Activated naive CD8-positive, alpha-beta T cell (primary cell): ENCODE results near the gene CRABP2.

ENCODE experiments used
- H3K27ac Mint-ChIP-seq: one replicate; pipeline ENCODE4 v1.8.0; 2021; ENCODE audit warnings: mixed read lengths
- H3K27me3 Mint-ChIP-seq: one replicate; pipeline ENCODE4 v1.8.0; 2021; ENCODE audit warnings: mixed read lengths
- H3K36me3 Mint-ChIP-seq: one replicate; pipeline ENCODE4 v1.8.0; 2021; ENCODE audit warnings: mixed read lengths
- H3K4me1 Mint-ChIP-seq: one replicate; pipeline ENCODE4 v1.8.0; 2021; ENCODE audit warnings: low read depth, mixed read lengths
- H3K4me3 Mint-ChIP-seq: one replicate; pipeline ENCODE4 v1.8.0; 2021; ENCODE audit warnings: mild to moderate bottlenecking, mixed read lengths
- H3K9me3 Mint-ChIP-seq: one replicate; pipeline ENCODE4 v1.8.0; 2021; ENCODE audit warnings: low read depth, mixed read lengths

Gene CRABP2

DNA sequence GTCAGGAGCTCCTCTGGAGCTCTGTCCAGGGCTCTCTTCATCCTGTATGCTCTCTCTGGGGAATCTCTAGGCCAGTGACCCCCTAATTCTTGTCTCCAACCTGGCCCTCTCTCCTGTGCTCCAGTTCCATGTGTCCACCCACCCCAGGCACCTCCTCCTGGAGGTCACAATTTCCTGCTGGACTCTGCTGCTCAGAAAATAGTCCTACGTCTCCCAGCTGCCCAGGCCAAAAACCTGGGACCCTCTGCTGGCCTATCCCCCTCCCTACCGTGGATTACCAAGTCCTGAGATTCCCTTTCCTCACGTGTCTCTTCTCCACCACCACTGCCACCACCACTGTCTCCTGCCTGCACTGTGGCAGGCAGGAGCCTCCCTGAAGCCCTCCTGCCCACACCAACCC is 39.8 kb downstream of the CRABP2 start:
- Mint-ChIP-seq H3K36me3 (no peaks in the 10 kb centered on the region), H3K9me3 (no peaks in the 10 kb centered on the region), H3K27ac (no peak overlapping the region), H3K27me3 (no peaks in the 10 kb centered on the region), H3K4me1 (peaks cover 14% of the 10 kb centered on the region), H3K4me3 (no peak overlapping the region)

DNA sequence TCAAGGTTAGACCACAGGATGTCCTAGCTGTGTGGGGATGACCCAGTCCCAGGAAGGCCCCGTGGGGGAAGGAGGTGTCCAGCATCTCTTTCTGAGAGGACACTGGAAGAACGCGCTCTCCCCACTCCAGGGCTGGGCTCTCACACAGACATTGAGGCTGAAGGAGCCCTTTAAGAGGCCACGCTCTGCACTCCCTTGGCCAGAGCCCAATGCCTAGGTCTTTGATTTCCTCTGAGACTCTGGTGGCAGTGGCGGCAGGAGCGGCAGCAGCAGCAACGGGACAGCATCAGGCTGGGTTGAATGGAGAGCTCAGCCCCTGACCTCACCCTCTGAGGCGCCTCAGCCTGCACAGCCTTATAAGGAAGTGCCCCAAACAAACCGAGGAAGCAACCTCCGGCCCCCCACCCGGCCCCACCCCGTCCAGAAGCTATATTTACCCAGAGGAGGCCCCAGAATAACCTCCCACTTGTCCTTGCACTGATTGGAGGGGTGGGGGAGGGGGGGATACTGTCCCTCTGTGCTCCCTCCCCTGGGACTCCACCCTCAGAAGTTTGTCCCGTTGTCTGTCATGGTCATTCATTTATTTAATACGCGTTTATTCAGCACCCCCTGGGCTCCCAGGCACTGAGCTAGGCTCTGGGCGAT is 40.5 kb downstream of the CRABP2 start:
- no peaks in the 10 kb centered on the region for H3K9me3 Mint-ChIP-seq
- no peak overlapping the region for H3K4me3 Mint-ChIP-seq
- H3K27ac Mint-ChIP-seq: no peak overlapping the region
- peaks cover 19% of the 10 kb centered on the region for H3K4me1 Mint-ChIP-seq
- no peaks in the 10 kb centered on the region for H3K36me3 Mint-ChIP-seq
- no peaks in the 10 kb centered on the region for H3K27me3 Mint-ChIP-seq

DNA sequence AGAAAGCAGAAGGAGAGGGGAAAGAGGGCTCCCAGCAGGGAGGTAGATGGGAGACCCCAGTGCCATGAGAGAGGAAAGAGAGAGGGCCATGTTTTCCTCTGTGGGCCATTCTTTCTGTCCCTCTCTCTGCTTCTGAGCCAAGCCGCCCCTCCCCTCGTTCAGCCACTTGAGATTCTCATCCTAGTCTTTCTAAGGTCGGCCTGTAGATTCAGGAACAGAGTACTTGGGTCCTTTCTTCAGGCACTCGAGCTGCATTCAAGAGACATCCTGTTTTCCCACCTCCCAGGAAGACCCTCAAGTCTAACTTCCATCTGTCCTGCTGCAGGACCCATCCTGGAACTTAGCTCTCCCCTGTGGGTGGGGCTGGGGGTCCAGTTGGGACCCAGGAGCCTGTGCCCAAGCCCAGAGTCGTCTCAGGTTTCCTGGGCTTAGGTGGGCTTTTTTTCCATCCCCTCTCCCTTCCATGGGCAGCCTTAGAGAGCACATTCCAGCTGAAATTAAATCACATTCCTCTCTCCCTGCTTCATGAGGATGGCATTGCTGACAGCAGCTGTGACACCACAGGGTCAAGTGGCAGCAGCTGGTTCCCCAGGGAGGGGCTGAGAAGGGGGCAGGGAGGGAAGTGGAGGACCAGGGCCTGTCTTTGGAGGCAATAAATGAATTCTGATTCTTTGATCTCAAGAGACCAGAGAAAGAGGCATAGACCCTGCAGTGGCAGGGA is 41.2 kb downstream of the CRABP2 start:
- Mint-ChIP-seq H3K27me3 (no peaks in the 10 kb centered on the region), H3K4me1 (peaks cover 26% of the 10 kb centered on the region), H3K36me3 (no peaks in the 10 kb centered on the region), H3K27ac (no peak overlapping the region), H3K4me3 (no peak overlapping the region), H3K9me3 (no peaks in the 10 kb centered on the region)

DNA sequence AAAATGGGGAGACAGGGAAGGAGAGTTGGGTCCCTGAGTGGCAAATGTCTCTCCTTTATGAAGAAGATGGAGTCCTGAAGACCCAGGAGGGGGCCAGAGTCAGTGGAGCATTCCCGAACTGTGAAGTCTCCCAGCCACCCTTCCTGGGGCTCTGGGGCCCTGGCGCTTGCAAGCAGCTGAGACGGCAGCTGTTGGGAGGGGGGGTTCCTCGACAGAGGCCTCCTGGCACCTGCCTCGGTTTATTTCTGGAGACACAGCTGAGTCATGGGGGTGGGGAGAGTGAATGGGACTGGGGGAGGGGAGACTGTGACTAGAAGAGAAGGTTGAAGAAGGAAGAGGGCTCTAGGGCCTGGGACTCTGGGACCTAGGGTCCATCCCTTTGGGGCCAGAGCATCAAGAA is 42.2 kb downstream of the CRABP2 start:
- no peaks in the 10 kb centered on the region for H3K27me3 Mint-ChIP-seq
- no peaks in the 10 kb centered on the region for H3K36me3 Mint-ChIP-seq

DNA sequence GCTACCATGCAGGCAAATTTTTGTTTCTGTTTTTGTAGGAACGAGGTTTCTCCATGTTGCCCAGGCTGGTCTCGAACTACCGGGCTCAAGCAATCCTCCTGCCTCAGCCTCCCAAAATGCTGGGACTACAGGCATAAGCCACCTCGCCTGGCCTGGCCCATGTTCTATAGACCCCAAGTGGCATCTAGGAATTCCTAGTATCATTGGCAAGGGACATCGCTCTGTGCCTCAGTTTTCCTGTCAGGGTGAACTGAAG is 42.7 kb downstream of the CRABP2 start:
- Mint-ChIP-seq H3K4me1 (peaks cover 30% of the 10 kb centered on the region), H3K27ac (no peak overlapping the region), H3K4me3 (no peak overlapping the region), H3K36me3 (no peaks in the 10 kb centered on the region), H3K27me3 (no peaks in the 10 kb centered on the region), H3K9me3 (no peaks in the 10 kb centered on the region)

More for the DNA sequence above, 42.2 kb downstream of the CRABP2 start:
- no peaks in the 10 kb centered on the region for H3K9me3 Mint-ChIP-seq
- peaks cover 26% of the 10 kb centered on the region for H3K4me1 Mint-ChIP-seq
- no peak overlapping the region for H3K27ac Mint-ChIP-seq
- H3K4me3 Mint-ChIP-seq: no peak overlapping the region

DNA sequence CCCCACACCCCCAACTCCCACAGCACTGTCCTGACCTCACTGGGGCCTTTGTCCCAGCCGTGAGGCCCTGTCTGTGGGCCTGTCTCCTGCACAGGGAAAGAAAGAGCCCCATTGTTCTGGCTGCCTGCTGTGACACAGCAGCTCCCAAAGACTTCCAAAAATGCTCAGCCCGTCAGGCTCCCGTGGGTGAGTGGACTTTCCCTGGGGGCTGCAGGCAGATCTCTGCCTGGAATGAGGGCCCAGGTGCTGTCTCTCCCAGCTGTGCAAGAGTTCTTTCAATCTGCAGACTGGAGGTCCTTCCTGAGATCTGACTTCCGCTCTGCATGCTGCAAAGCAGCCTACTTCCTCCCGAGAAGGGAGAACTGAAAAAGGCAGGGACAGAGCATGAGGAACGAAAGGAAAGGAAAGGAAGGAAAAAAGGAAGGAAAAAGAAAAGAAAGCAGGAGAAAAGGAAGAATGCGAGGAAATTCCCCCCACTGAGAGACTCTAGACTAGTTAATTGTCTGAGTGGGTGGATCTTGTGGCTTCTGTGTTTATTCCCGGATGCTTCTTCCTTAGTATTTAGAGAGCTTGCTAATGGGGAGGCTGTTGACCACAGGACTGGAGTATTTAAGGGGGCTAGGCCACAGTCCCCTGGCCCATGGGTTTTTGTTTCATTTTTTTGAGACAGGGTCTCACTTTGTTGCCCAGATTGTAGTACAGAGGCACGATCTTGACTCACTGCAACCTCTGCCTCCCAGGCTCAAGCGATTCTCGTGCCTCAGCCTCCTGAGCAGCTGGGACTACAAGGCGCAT is 43.2 kb downstream of the CRABP2 start:
- no peaks in the 10 kb centered on the region for H3K36me3 Mint-ChIP-seq
- H3K4me3 Mint-ChIP-seq: no peak overlapping the region
- peaks cover 35% of the 10 kb centered on the region for H3K4me1 Mint-ChIP-seq
- no peak overlapping the region for H3K27ac Mint-ChIP-seq
- H3K27me3 Mint-ChIP-seq: peaks cover 4% of the 10 kb centered on the region
- no peaks in the 10 kb centered on the region for H3K9me3 Mint-ChIP-seq

DNA sequence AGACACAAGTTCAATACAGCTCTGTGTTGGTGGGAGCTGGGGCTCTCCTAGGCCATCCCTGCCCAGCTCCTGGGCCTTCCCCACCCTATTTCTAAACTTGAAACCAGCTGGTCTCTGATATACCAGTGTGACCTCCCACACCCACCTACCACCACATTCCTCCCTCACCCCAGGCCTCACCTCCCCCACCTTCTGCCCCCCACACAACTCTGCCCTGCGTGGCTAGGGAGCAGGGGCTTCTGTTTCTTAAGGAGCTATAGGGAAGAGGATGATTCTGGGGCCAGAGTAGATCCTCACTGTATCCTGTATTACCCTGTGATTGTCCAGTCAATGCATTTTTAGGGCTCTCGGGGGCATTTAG is 44.7 kb downstream of the CRABP2 start:
- H3K36me3 Mint-ChIP-seq: no peaks in the 10 kb centered on the region
- H3K27me3 Mint-ChIP-seq: peaks cover 9% of the 10 kb centered on the region
- H3K4me3 Mint-ChIP-seq: peak overlapping the region; percentile 65
- peaks cover 41% of the 10 kb centered on the region for H3K4me1 Mint-ChIP-seq
- H3K9me3 Mint-ChIP-seq: no peaks in the 10 kb centered on the region
- H3K27ac Mint-ChIP-seq: no peak overlapping the region

DNA sequence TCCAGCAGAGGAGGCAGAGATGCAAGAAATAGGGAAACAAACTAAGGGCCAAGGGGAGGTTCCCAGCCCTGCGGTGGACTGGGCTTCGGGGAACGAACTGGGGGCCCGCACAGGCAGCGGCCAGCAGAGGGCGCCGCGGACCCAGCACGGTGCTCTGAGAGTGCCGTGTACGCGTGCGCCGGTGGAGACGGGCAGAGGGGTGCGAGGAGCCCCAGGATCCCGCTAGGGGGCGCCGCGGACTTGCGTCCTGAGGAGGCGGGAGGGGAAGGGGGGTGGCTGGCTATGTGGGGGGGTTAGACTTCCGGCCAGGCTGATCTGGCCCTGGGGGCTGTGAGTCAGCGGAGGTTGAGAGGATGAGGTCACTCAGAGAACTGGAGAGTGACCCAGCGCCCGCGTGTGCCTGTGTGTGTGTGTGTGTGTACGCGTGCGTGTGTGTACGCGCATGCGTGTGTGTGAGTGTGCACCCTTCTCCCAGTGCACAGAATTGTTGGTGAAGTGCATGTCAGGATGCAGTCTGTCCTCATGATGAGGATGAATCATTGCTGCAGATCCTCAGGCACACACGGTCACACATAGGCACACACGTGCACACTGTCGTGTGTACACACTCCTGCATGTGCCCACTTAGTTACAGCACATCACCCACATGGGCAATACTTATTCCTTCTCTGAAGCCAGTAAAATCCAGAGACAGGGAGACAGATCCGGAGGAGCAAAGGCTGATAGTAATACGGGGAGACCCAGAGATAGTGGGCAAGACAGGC is 45.2 kb downstream of the CRABP2 start:
- H3K4me1 Mint-ChIP-seq: peaks cover 41% of the 10 kb centered on the region
- peak overlapping the region; percentile 66 for H3K27ac Mint-ChIP-seq
- peak overlapping the region; percentile 68 for H3K4me3 Mint-ChIP-seq
- H3K27me3 Mint-ChIP-seq: peaks cover 14% of the 10 kb centered on the region
- no peaks in the 10 kb centered on the region for H3K36me3 Mint-ChIP-seq
- no peaks in the 10 kb centered on the region for H3K9me3 Mint-ChIP-seq

DNA sequence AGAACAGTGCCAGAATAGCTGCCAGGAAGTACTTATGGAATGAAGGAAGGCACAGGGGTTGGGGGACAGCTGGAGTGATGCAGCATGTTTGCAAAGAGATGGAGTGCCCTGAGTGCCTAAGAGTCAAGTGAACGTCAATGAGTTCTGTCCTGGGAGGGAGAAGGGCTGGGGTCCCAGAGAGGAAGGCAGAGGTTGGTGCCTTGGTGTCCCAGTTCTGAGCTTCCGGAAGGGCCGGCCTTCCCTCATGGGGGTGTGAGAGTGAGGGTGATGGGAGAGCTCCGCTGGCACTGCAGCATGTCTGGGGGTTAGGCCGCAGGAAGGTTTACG is 45.8 kb downstream of the CRABP2 start:
- peaks cover 41% of the 10 kb centered on the region for H3K4me1 Mint-ChIP-seq
- H3K36me3 Mint-ChIP-seq: no peaks in the 10 kb centered on the region
- no peak overlapping the region for H3K27ac Mint-ChIP-seq
- no peaks in the 10 kb centered on the region for H3K9me3 Mint-ChIP-seq
- H3K4me3 Mint-ChIP-seq: no peak overlapping the region
- H3K27me3 Mint-ChIP-seq: peaks cover 17% of the 10 kb centered on the region

DNA sequence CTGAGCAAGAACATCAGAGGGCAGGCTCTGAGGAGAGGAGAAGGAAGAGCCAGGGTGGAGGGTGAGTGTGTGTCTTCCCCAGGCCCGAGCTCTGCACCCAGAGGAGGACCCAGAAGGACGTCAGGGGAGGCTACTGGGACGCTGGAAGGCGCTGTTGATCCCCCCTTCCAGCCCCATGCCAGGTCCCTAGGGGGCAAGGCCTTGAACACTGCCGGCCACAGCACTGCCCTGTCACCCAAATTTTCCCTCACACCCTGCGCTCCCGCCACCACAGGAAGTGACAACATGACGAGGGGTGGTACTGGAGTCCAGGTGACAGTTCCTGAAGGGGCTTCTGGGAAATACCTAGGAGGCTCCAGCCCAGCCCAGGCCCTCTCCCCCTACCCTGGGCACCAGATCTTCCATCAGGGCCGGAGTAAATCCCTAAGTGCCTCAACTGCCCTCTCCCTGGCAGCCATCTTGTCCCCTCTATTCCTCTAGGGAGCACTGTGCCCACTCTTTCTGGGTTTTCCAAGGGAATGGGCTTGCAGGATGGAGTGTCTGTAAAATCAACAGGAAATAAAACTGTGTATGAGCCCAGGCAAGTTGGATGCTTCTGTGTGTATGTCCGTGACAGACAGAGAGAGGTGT is 46.3 kb downstream of the CRABP2 start:
- H3K4me1 Mint-ChIP-seq: peaks cover 41% of the 10 kb centered on the region

DNA sequence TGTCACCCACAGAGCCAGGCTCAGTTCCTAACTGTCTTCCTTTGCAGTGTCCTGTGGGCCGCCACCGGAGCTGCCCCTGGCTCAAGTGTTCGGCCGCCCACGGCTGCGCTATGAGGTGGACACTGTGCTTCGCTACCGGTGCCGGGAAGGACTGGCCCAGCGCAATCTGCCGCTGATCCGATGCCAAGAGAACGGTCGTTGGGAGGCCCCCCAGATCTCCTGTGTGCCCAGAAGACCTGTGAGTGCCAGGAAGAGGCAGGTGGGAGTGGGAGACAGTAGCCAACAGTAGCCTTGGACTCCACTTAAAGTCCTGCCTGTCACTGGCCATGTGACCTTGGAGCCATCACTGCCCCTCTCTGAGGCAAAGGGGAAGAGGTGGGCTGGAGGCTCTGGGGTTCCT is 46.9 kb downstream of the CRABP2 start:
- Mint-ChIP-seq H3K36me3 (no peaks in the 10 kb centered on the region), H3K27me3 (peaks cover 27% of the 10 kb centered on the region), H3K9me3 (no peaks in the 10 kb centered on the region), H3K4me1 (peaks cover 41% of the 10 kb centered on the region), H3K27ac (no peak overlapping the region), H3K4me3 (no peak overlapping the region)

More for the DNA sequence above, 46.3 kb downstream of the CRABP2 start:
- Mint-ChIP-seq H3K27me3 (peaks cover 23% of the 10 kb centered on the region), H3K27ac (no peak overlapping the region), H3K36me3 (no peaks in the 10 kb centered on the region), H3K4me3 (no peak overlapping the region), H3K9me3 (no peaks in the 10 kb centered on the region)

DNA sequence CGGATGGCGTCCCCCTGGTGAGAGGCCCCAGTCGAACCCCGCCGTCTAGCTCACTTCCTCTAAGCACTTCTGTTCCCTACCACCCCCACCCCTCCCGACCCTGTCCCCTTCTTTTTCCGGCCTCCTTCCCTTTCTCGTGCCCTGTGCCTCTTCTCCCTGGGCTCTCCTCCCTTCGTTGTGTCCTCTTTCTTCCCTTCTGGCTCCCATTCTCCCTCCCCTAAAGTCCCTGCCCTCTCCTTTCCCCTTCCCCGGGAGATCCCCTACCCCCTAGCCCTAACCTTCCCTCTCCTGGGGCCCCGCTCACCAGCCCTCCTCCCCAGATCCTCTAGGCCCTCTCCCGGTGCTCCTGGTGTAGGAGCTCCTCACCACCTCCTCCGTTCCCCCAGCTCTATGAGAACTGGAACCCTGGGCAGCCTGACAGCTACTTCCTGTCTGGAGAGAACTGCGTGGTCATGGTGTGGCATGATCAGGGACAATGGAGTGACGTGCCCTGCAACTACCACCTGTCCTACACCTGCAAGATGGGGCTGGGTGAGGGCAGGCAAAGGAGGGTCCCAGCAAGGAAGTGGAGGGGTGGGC is 47.6 kb downstream of the CRABP2 start:
- Mint-ChIP-seq H3K36me3 (no peaks in the 10 kb centered on the region), H3K9me3 (no peaks in the 10 kb centered on the region), H3K4me1 (peaks cover 41% of the 10 kb centered on the region), H3K27ac (peak overlapping the region; percentile 46), H3K27me3 (peaks cover 32% of the 10 kb centered on the region), H3K4me3 (peak overlapping the region; percentile 83)

DNA sequence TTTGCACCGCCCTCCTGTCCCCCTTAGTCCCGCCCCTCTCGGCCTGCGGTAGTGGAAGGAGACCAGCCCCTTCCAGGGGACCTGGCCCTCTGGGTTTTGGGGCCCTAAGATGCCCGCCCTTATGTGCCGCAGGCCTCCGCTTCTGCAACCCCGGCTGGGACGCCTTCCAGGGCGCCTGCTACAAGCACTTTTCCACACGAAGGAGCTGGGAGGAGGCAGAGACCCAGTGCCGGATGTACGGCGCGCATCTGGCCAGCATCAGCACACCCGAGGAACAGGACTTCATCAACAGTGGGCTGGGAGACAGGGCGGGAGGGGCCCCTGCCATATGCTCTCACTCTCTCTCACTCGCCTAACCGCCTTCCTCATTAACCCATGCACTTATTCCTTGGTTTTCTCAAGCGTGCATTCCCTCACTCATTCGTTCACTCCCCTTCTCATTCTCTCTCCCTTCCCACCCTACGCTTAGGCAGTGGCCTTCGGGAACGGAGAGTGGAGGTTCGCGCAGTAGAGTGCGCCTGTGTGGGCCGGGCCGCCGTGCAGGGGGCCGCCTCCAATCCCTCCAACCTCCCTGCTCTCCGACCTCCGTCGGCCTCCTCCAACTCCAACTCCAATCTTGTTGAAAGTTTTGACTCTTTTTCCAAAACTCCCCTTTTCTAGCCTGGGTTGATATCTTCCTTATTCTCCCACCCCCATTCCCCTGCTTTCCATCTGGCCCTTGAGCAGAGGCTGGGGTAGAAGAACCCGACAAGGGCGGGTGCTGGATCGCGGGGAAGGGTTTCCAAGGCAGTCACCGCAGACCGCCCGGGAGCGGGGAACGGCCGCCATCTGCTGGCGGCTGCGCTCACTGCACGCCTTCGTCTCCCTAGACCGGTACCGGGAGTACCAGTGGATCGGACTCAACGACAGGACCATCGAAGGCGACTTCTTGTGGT is 48.3 kb downstream of the CRABP2 start:
- Mint-ChIP-seq H3K4me3 (peak overlapping the region; percentile 83), H3K9me3 (no peaks in the 10 kb centered on the region), H3K4me1 (peaks cover 40% of the 10 kb centered on the region), H3K27me3 (peaks cover 34% of the 10 kb centered on the region), H3K27ac (no peak overlapping the region), H3K36me3 (no peaks in the 10 kb centered on the region)
